Endothelial cell of umbilical vein (primary cell): ENCODE data around the gene PIGQ. TPM values are rescaled to one million over a fixed set of nuclear protein-coding genes. Genes with fewer than 3 reads are reported as not detected.

Source experiments
- BruUV-seq: library from RNA; stranded (reverse); fragments of 400-500 nt; replicated peaks from 2 replicates; lab custom pipeline; 2021; lab: Mats Ljungman, UMichigan
- CTCF ChIA-PET: fragments of 300-600, 350-600 bp; sonication (Branson Sonifier 250); formaldehyde crosslinking; loops from one replicate; lab custom pipeline; 2021; ENCODE audit warnings: antibody characterized with exemption, inconsistent platforms; lab: Charles Lee
- POLR2A ChIA-PET: fragments of 300-600, 350-600 bp; sonication (Branson Sonifier 250); formaldehyde crosslinking; loops from one replicate; lab custom pipeline; 2021; ENCODE audit warnings: antibody characterized with exemption, inconsistent platforms; lab: Charles Lee
- DNase-seq: peaks from one replicate; pipeline ENCODE4 v3.0.0-alpha.2; 2011; ENCODE audit warnings: low read depth, low spot score
- FAIRE-seq: peaks from 2 replicates; lab custom pipeline; 2011; peaks lifted over from hg19 to GRCh38; lab: Jason Lieb, UNC
- H2AFZ ChIP-seq: 2 replicates; pipeline ENCODE4 v1.6.0; 2012; ENCODE audit warnings: low read depth, low read length, control low read depth, inconsistent platforms
- H3K27ac ChIP-seq: 2 replicates; pipeline ENCODE4 v1.5.1; 2011; ENCODE audit warnings: low read depth, mild to moderate bottlenecking, control low read depth, low read length, moderate library complexity; ENCODE audit not compliant: insufficient read depth
- H3K27me3 ChIP-seq, 2 experiments: 2 replicates each; pipeline versions ENCODE4 v1.6.0 to v1.6.1; 2011; ENCODE audit warnings: low read length in 2 of 2, mixed read lengths in 1 of 2; ENCODE audit not compliant: control insufficient read depth in 2 of 2, insufficient read depth in 2 of 2
- H3K36me3 ChIP-seq, 2 experiments: 2 replicates in 1 of 2; 3 replicates in 1 of 2; pipeline ENCODE4 v1.5.1; 2011; ENCODE audit warnings: low read length in 2 of 2, mild to moderate bottlenecking in 1 of 2, moderate library complexity in 1 of 2; ENCODE audit not compliant: control insufficient read depth in 2 of 2, insufficient read depth in 2 of 2; ENCODE audit errors: extremely low read depth in 1 of 2
- H3K4me1 ChIP-seq: 3 replicates; pipeline ENCODE4 v1.5.1; 2011; ENCODE audit warnings: mild to moderate bottlenecking, low read length; ENCODE audit not compliant: control insufficient read depth, insufficient read depth; ENCODE audit errors: extremely low read depth
- H3K4me2 ChIP-seq: 2 replicates; pipeline ENCODE4 v1.6.1; 2011; ENCODE audit warnings: low read length, control low read depth, mixed read lengths; ENCODE audit not compliant: insufficient read depth
- H3K4me3 ChIP-seq, 3 experiments: fragments of 200-600 bp in 1 of 3; sonication (generic), shearing (Covaris generic) in 1 of 3; replicated peaks in 1 of 3; 2 replicates each; pipeline ENCODE4 v1.5.1; 2011 to 2016; ENCODE audit warnings: control low read depth in 3 of 3, low read length in 3 of 3, mild to moderate bottlenecking in 2 of 3, inconsistent platforms in 1 of 3, low read depth in 1 of 3, moderate library complexity in 1 of 3; ENCODE audit not compliant: insufficient read depth in 1 of 3
- H3K79me2 ChIP-seq: 2 replicates; pipeline ENCODE4 v1.6.0; 2012; ENCODE audit warnings: low read length, inconsistent platforms; ENCODE audit not compliant: control insufficient read depth, insufficient read depth
- H3K9ac ChIP-seq: replicated peaks from 2 replicates; pipeline ENCODE3; 2011; ENCODE audit warnings: low read length, control low read depth; ENCODE audit not compliant: insufficient read depth; ENCODE audit errors: extremely low read depth
- H3K9me1 ChIP-seq: replicated peaks from 3 replicates; pipeline ENCODE4 v1.6.0; 2011; ENCODE audit warnings: mild to moderate bottlenecking, low read length; ENCODE audit not compliant: control insufficient read depth, insufficient read depth; ENCODE audit errors: extremely low read depth
- H3K9me3 ChIP-seq: replicated peaks from 2 replicates; pipeline ENCODE4 v1.5.1; 2012; ENCODE audit warnings: low read length, inconsistent platforms; ENCODE audit not compliant: control insufficient read depth, insufficient read depth
- H4K20me1 ChIP-seq: replicated peaks from 2 replicates; pipeline ENCODE3; 2011; ENCODE audit warnings: mild to moderate bottlenecking, low read length; ENCODE audit not compliant: control insufficient read depth, insufficient read depth; ENCODE audit errors: extremely low read depth
- EZH2 ChIP-seq: IDR thresholded peaks from 2 replicates; pipeline ENCODE4 v1.6.1; 2012; ENCODE audit warnings: borderline replicate concordance, low read depth, mild to moderate bottlenecking, moderate library complexity, low read length, inconsistent platforms; ENCODE audit not compliant: severe bottlenecking
- FOS ChIP-seq: IDR thresholded peaks from 2 replicates; pipeline ENCODE4 v1.6.1; 2011; ENCODE audit warnings: mild to moderate bottlenecking, low read length, moderate library complexity, borderline replicate concordance; ENCODE audit not compliant: insufficient read depth
- GATA2 ChIP-seq: IDR thresholded peaks from 2 replicates; pipeline ENCODE4 v1.7.0; 2011; ENCODE audit warnings: low read depth, mild to moderate bottlenecking, moderate library complexity, mixed read lengths, low read length; ENCODE audit not compliant: insufficient read length, insufficient read depth
- JUN ChIP-seq: IDR thresholded peaks from 2 replicates; pipeline ENCODE4 v1.6.1; 2011; ENCODE audit warnings: borderline replicate concordance, low read depth; ENCODE audit not compliant: insufficient read length, insufficient read depth
- MAX ChIP-seq: IDR thresholded peaks from 2 replicates; pipeline ENCODE4 v1.6.1; 2011; ENCODE audit not compliant: insufficient read depth, insufficient read length
- MYC ChIP-seq: IDR thresholded peaks from one replicate; pipeline ENCODE4 v1.6.1; 2011; ENCODE audit warnings: mild to moderate bottlenecking, low read depth, low read length
- POLR2A ChIP-seq: IDR thresholded peaks from 2 replicates; pipeline ENCODE4 v1.6.1; 2012; ENCODE audit warnings: low read depth, mild to moderate bottlenecking, control low read depth, low read length
- POLR2AphosphoS5 ChIP-seq: IDR thresholded peaks from 2 replicates; pipeline ENCODE4 v1.6.1; 2012; ENCODE audit warnings: low read depth, mild to moderate bottlenecking, control low read depth, low read length, moderate library complexity; ENCODE audit not compliant: insufficient read depth
- dilution Hi-C: fragments of 300-500 bp; cut with MboI; formaldehyde crosslinking; loops from one replicate; pipeline ENCODE4 v1.15.0; 2019; ENCODE audit warnings: low sequenced_read_pairs; ENCODE audit not compliant: extremely low pct_ligation_motif_present
- intact Hi-C: fragments of 100-400 bp; cut with micrococcal nuclease; formaldehyde crosslinking; loops from one replicate; pipeline ENCODE4 v1.10.0; 2022
- polyA plus RNA-seq, 4 experiments: library from polyadenylated mRNA; depleted of rRNA in 3 of 4; stranded (reverse) in 3 of 4; unstranded in 1 of 4; fragments of >200 nt; gene quantifications; 2 replicates each; pipeline versions ENCODE4 v1.2.1 to v1.2.3, GENCODE V29; 2011 to 2012; ENCODE audit warnings: missing spikeins in 1 of 4
- total RNA-seq: library from RNA; stranded (reverse); gene quantifications from 2 replicates; pipeline ENCODE4 v1.2.3, GENCODE V29; 2021
- TF ChIP-seq, protein P1 (sequence below), 2 donors: IDR thresholded peaks; 1 replicate in 1 of 2; 2 replicates in 1 of 2; pipeline ENCODE4 v1.5.1; 2011; ENCODE audit warnings: low read length in 2 of 2, mild to moderate bottlenecking in 2 of 2, moderate library complexity in 2 of 2, control low read depth in 1 of 2, inconsistent platforms in 1 of 2, low read depth in 1 of 2; ENCODE audit not compliant: insufficient read depth in 1 of 2; ENCODE audit errors: extremely low read depth in 1 of 2

Gene PIGQ
- total and polyA plus RNA-seq, 2 donors (not counting 3 experiments of a cell fraction or from before 2014, with no cell fraction given) = 66.9 to 67.7 TPM

- Histone ChIP-seq H2AFZ (no peak overlapping the region), H3K27ac (no peak overlapping the region), H3K9me1 (no peaks in the 10 kb centered on the region), H3K9me3 (no peaks in the 10 kb centered on the region), H4K20me1 (no peaks in the 10 kb centered on the region), H3K4me1 (no peaks in the 10 kb centered on the region), H3K9ac (no peak overlapping the region), H3K4me2 (no peak overlapping the region), H3K79me2 (no peaks in the 10 kb centered on the region), H3K36me3 (no peaks in the 10 kb centered on the region), H3K27me3 (no peaks in the 10 kb centered on the region), H3K4me3 (no peak overlapping the region)
- BruUV-seq = no TSS peak
- dilution Hi-C loops = no loop called here
- no peak for FAIRE-seq
- no peak for TF ChIP-seq FOS
- TF ChIP-seq GATA2 = no peak
- TF ChIP-seq EZH2 = no peak
- TF ChIP-seq, protein P1, sequence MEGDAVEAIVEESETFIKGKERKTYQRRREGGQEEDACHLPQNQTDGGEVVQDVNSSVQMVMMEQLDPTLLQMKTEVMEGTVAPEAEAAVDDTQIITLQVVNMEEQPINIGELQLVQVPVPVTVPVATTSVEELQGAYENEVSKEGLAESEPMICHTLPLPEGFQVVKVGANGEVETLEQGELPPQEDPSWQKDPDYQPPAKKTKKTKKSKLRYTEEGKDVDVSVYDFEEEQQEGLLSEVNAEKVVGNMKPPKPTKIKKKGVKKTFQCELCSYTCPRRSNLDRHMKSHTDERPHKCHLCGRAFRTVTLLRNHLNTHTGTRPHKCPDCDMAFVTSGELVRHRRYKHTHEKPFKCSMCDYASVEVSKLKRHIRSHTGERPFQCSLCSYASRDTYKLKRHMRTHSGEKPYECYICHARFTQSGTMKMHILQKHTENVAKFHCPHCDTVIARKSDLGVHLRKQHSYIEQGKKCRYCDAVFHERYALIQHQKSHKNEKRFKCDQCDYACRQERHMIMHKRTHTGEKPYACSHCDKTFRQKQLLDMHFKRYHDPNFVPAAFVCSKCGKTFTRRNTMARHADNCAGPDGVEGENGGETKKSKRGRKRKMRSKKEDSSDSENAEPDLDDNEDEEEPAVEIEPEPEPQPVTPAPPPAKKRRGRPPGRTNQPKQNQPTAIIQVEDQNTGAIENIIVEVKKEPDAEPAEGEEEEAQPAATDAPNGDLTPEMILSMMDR (IDR thresholded peaks at IDR 0.05; ENCODE audit: extremely low read depth in 1 of 2, insufficient read depth in 1 of 2, low read depth in 1 of 2, low read length in 2 of 2) = no peak
- TF ChIP-seq JUN = no peak
- no peak for TF ChIP-seq MAX
- no peak for TF ChIP-seq MYC
- no peak for TF ChIP-seq POLR2AphosphoS5
- TF ChIP-seq POLR2A = no peak
- ChIA-PET CTCF (interaction anchor here (0.6 to 1.0 kb wide), 3 partner anchors 11 to 27 kb away, joined by 3 read pairs; no protein-coding TSS in a partner anchor), POLR2A (no interaction called here)
- DNase-seq = no peak
- intact Hi-C loops = no loop called here
These were observed 51.1 kb downstream of the PIGQ start for GRCh38 chr16:620700-621525.
